Activated CD4-positive, alpha-beta memory T cell treated with anti-CD3 and anti-CD28 coated beads for 36 hours (primary cell): ENCODE data around the gene ADGRF1. TPM values are rescaled to one million over a fixed set of nuclear protein-coding genes. Genes with fewer than 3 reads are reported as not detected.
"Not testable (repeated sequence)": the region's sequence is repeated elsewhere in the genome, so short reads cannot be mapped to it uniquely, and the experiment has no call there.

Experiments
- CTCF ChIA-PET: fragments of 350-600 bp; sonication (Branson Sonifier 250); formaldehyde crosslinking; loops from one replicate; lab custom pipeline; 2021; ENCODE audit warnings: antibody characterized with exemption, inconsistent platforms; lab: Charles Lee
- POLR2A ChIA-PET: fragments of 350-600 bp; sonication (Branson Sonifier 250); formaldehyde crosslinking; loops from one replicate; lab custom pipeline; 2021; ENCODE audit warnings: antibody characterized with exemption; lab: Charles Lee
- DNase-seq: peaks from one replicate; pipeline ENCODE4 v3.0.0-alpha.2; 2020
- H3K27ac Mint-ChIP-seq: one replicate; pipeline ENCODE4 v1.8.0; 2021; ENCODE audit warnings: mixed read lengths
- H3K27me3 Mint-ChIP-seq: one replicate; pipeline ENCODE4 v1.8.0; 2021; ENCODE audit warnings: mixed read lengths
- H3K36me3 Mint-ChIP-seq: one replicate; pipeline ENCODE4 v1.8.0; 2021; ENCODE audit warnings: mixed read lengths
- H3K4me1 Mint-ChIP-seq: one replicate; pipeline ENCODE4 v1.8.0; 2021; ENCODE audit warnings: low read depth, mixed read lengths
- H3K4me3 Mint-ChIP-seq: one replicate; pipeline ENCODE4 v1.8.0; 2021; ENCODE audit warnings: mild to moderate bottlenecking, mixed read lengths
- H3K9me3 Mint-ChIP-seq: one replicate; pipeline ENCODE4 v1.8.0; 2021; ENCODE audit warnings: mixed read lengths
- intact Hi-C: fragments of 100-400 bp; cut with micrococcal nuclease; formaldehyde crosslinking; loops from one replicate; pipeline ENCODE4 v1.15.1; 2023
- total RNA-seq, 2 experiments: library from RNA; stranded (reverse); gene quantifications; one replicate each; pipeline ENCODE4 v1.2.3, GENCODE V29; 2021

ADGRF1 gene
- total RNA-seq: not detected

GRCh38 chr6:47042275-47042791 is at the start of gene ADGRF1:
Gene ADGRF1, minus strand, starts transcription at chr6:47042332. Its CDS starts 13,271 bp downstream, at chr6:47029061.
- Mint-ChIP-seq H3K36me3 (no peaks in the 10 kb centered on the region), H3K9me3 (no peaks in the 10 kb centered on the region), H3K4me1 (no peaks in the 10 kb centered on the region), H3K27me3 (peaks cover 3% of the 10 kb centered on the region), H3K4me3 (no peak within 1 kb of the TSS), H3K27ac (no peak within 1 kb of the TSS)
- intact Hi-C loops: loop anchor here (10.0 kb wide), 1 partner anchor 338 kb away; no protein-coding TSS in a partner anchor
- no peak for DNase-seq
- POLR2A ChIA-PET: no interaction called here
- CTCF ChIA-PET: interaction anchor here (0.7 kb wide), 1 partner anchor 187 kb away, joined by 3 read pairs; no protein-coding TSS in a partner anchor

GRCh38 chr6:47090881-47091280 is 48.7 kb upstream of the ADGRF1 start:
- no peaks in the 10 kb centered on the region for H3K9me3 Mint-ChIP-seq
- ChIA-PET POLR2A (no interaction called here), CTCF (no interaction called here)
- H3K27me3 Mint-ChIP-seq: peaks cover 3% of the 10 kb centered on the region
- intact Hi-C loops: no loop called here
- no peaks in the 10 kb centered on the region for H3K36me3 Mint-ChIP-seq
- H3K4me3 Mint-ChIP-seq: no peak overlapping the region
- no peaks in the 10 kb centered on the region for H3K4me1 Mint-ChIP-seq
- DNase-seq: no peak
- no peak overlapping the region for H3K27ac Mint-ChIP-seq

- intact Hi-C loops, H3K36me3 Mint-ChIP-seq, H3K4me1 Mint-ChIP-seq, H3K4me3 Mint-ChIP-seq, POLR2A ChIA-PET, H3K27ac Mint-ChIP-seq, H3K9me3 Mint-ChIP-seq, DNase-seq, CTCF ChIA-PET, H3K27me3 Mint-ChIP-seq: not testable (repeated sequence)
Measured at GRCh38 chr6:47089473-47089872, 47.3 kb upstream of the ADGRF1 start.

- no peaks in the 10 kb centered on the region for H3K36me3 Mint-ChIP-seq
- no peak overlapping the region for H3K4me3 Mint-ChIP-seq
- no peak overlapping the region for H3K27ac Mint-ChIP-seq
- no peaks in the 10 kb centered on the region for H3K4me1 Mint-ChIP-seq
- POLR2A ChIA-PET: no interaction called here
- no peak for DNase-seq
- CTCF ChIA-PET: no interaction called here
- intact Hi-C loops: no loop called here
- no peaks in the 10 kb centered on the region for H3K9me3 Mint-ChIP-seq
- H3K27me3 Mint-ChIP-seq: peaks cover 3% of the 10 kb centered on the region
Measured at GRCh38 chr6:47086051-47086770, 44.1 kb upstream of the ADGRF1 start.

GRCh38 chr6:47084610-47085009 is 42.5 kb upstream of the ADGRF1 start:
- intact Hi-C loops: no loop called here
- peaks cover 3% of the 10 kb centered on the region for H3K27me3 Mint-ChIP-seq
- POLR2A ChIA-PET: no interaction called here
- no peak overlapping the region for H3K27ac Mint-ChIP-seq
- H3K9me3 Mint-ChIP-seq: no peaks in the 10 kb centered on the region
- no peak overlapping the region for H3K4me3 Mint-ChIP-seq
- DNase-seq: no peak
- no peaks in the 10 kb centered on the region for H3K4me1 Mint-ChIP-seq
- H3K36me3 Mint-ChIP-seq: no peaks in the 10 kb centered on the region
- CTCF ChIA-PET: no interaction called here

GRCh38 chr6:47083586-47084047 is 41.5 kb upstream of the ADGRF1 start:
- no peak for DNase-seq
- Mint-ChIP-seq H3K36me3 (no peaks in the 10 kb centered on the region), H3K4me1 (no peaks in the 10 kb centered on the region), H3K4me3 (no peak overlapping the region), H3K27ac (no peak overlapping the region), H3K9me3 (no peaks in the 10 kb centered on the region), H3K27me3 (peaks cover 3% of the 10 kb centered on the region)
- intact Hi-C loops: no loop called here
- ChIA-PET POLR2A (no interaction called here), CTCF (no interaction called here)

GRCh38 chr6:47080083-47080596 is 38.0 kb upstream of the ADGRF1 start:
- Mint-ChIP-seq H3K9me3 (no peaks in the 10 kb centered on the region), H3K27me3 (peaks cover 15% of the 10 kb centered on the region), H3K36me3 (no peaks in the 10 kb centered on the region), H3K4me3 (no peak overlapping the region), H3K27ac (no peak overlapping the region), H3K4me1 (no peaks in the 10 kb centered on the region)
- CTCF ChIA-PET: no interaction called here
- POLR2A ChIA-PET: no interaction called here
- intact Hi-C loops: no loop called here
- DNase-seq: no peak

GRCh38 chr6:47079638-47080037 is 37.5 kb upstream of the ADGRF1 start:
- POLR2A ChIA-PET: no interaction called here
- Mint-ChIP-seq H3K27ac (no peak overlapping the region), H3K36me3 (no peaks in the 10 kb centered on the region), H3K4me1 (no peaks in the 10 kb centered on the region), H3K9me3 (no peaks in the 10 kb centered on the region), H3K27me3 (peaks cover 17% of the 10 kb centered on the region), H3K4me3 (no peak overlapping the region)
- intact Hi-C loops: no loop called here
- DNase-seq: no peak
- CTCF ChIA-PET: no interaction called here

GRCh38 chr6:47078991-47079390 is 36.9 kb upstream of the ADGRF1 start:
- peaks cover 17% of the 10 kb centered on the region for H3K27me3 Mint-ChIP-seq
- H3K9me3 Mint-ChIP-seq: no peaks in the 10 kb centered on the region
- ChIA-PET POLR2A (no interaction called here), CTCF (no interaction called here)
- intact Hi-C loops: no loop called here
- H3K4me3 Mint-ChIP-seq: no peak overlapping the region
- no peak for DNase-seq
- H3K27ac Mint-ChIP-seq: no peak overlapping the region
- no peaks in the 10 kb centered on the region for H3K36me3 Mint-ChIP-seq
- H3K4me1 Mint-ChIP-seq: no peaks in the 10 kb centered on the region

GRCh38 chr6:47076422-47077344 is 34.6 kb upstream of the ADGRF1 start:
- intact Hi-C loops: no loop called here
- ChIA-PET POLR2A (no interaction called here), CTCF (interaction anchor here (1.1 kb wide), 1 partner anchor 11 kb away, joined by 3 read pairs; no protein-coding TSS in a partner anchor)
- H3K4me1 Mint-ChIP-seq: no peaks in the 10 kb centered on the region
- peaks cover 14% of the 10 kb centered on the region for H3K27me3 Mint-ChIP-seq
- H3K9me3 Mint-ChIP-seq: no peaks in the 10 kb centered on the region
- no peak overlapping the region for H3K4me3 Mint-ChIP-seq
- DNase-seq: no peak
- H3K27ac Mint-ChIP-seq: no peak overlapping the region
- no peaks in the 10 kb centered on the region for H3K36me3 Mint-ChIP-seq

- POLR2A ChIA-PET: no interaction called here
- H3K27ac Mint-ChIP-seq: no peak overlapping the region
- peaks cover 15% of the 10 kb centered on the region for H3K27me3 Mint-ChIP-seq
- DNase-seq: no peak
- H3K9me3 Mint-ChIP-seq: no peaks in the 10 kb centered on the region
- H3K4me1 Mint-ChIP-seq: no peaks in the 10 kb centered on the region
- H3K36me3 Mint-ChIP-seq: no peaks in the 10 kb centered on the region
- intact Hi-C loops: no loop called here
- CTCF ChIA-PET: interaction anchor here (1.1 kb wide), 1 partner anchor 10 kb away, joined by 3 read pairs; no protein-coding TSS in a partner anchor
- H3K4me3 Mint-ChIP-seq: no peak overlapping the region
Measured at GRCh38 chr6:47075741-47076421, 33.7 kb upstream of the ADGRF1 start.
